Hypothalamus (tissue), 51 donors: ENCODE results near the gene EDNRB.
"Not testable (repeated sequence)": the region's sequence is repeated elsewhere in the genome, so short reads cannot be mapped to it uniquely, and the experiment has no call there.

Experiments
- DNase-seq, 51 donors: peaks; one replicate each; lab custom pipeline; 2025; lab: John Stamatoyannopoulos, UW

Gene EDNRB

GRCh38 chr13:77918391-77919245, at the start of gene EDNRB:
Gene EDNRB (minus strand): TSS chr13:77918831. CDS start chr13:77918573, 258 bp downstream.
- peak in 46 of 51 donors; percentile 3 to 76 (median 42) for DNase-seq

GRCh38 chr13:77966671-77967070, 48.0 kb upstream of the EDNRB start:
- DNase-seq, result no peak

GRCh38 chr13:77952737-77953136, 34.1 kb upstream of the EDNRB start:
- DNase-seq, result no peak

GRCh38 chr13:77952276-77952675, 33.6 kb upstream of the EDNRB start:
- DNase-seq, result no peak

- DNase-seq, result no peak
These were observed 27.9 kb upstream of the EDNRB start for GRCh38 chr13:77946522-77946921.

- DNase-seq, result not testable (repeated sequence)
These were observed 16.4 kb upstream of the EDNRB start for GRCh38 chr13:77935063-77935462.

- DNase-seq, result no peak
These were observed 11.8 kb upstream of the EDNRB start for GRCh38 chr13:77930430-77930829.

- DNase-seq, result no peak
These were observed 10.3 kb upstream of the EDNRB start for GRCh38 chr13:77928909-77929308.

GRCh38 chr13:77925616-77926015, 7.0 kb upstream of the EDNRB start:
- peak in 1 of 51 donors; percentile 1 for DNase-seq

- peak in 3 of 51 donors; percentile 47 to 62 (median 58) for DNase-seq
These were observed 1.3 kb upstream of the EDNRB start for GRCh38 chr13:77919921-77920294.

- peak in 46 of 51 donors; percentile 5 to 76 (median 34) for DNase-seq
These were observed 752 bp upstream of the EDNRB start for GRCh38 chr13:77919246-77919920.

GRCh38 chr13:77916488-77916887, 2.1 kb downstream of the EDNRB start:
- DNase-seq, result no peak

- no peak for DNase-seq
These were observed 2.9 kb downstream of the EDNRB start for GRCh38 chr13:77915686-77916085.

- no peak for DNase-seq
These were observed 5.6 kb downstream of the EDNRB start for GRCh38 chr13:77913003-77913402.

- DNase-seq, result no peak
These were observed 6.9 kb downstream of the EDNRB start for GRCh38 chr13:77911751-77912150.

GRCh38 chr13:77909827-77910226, 8.8 kb downstream of the EDNRB start:
- no peak for DNase-seq

GRCh38 chr13:77908531-77908930, 10.1 kb downstream of the EDNRB start:
- no peak for DNase-seq

GRCh38 chr13:77907666-77908341, 10.8 kb downstream of the EDNRB start:
- no peak for DNase-seq

GRCh38 chr13:77904031-77904430, 14.6 kb downstream of the EDNRB start:
- no peak for DNase-seq

- DNase-seq, result no peak
These were observed 15.2 kb downstream of the EDNRB start for GRCh38 chr13:77903435-77903834.

GRCh38 chr13:77902319-77902963, 16.2 kb downstream of the EDNRB start:
- no peak for DNase-seq
